GM19023 (cell line): ENCODE data around the gene EFNA2.
"Not testable (repeated sequence)": the region's sequence is repeated elsewhere in the genome, so short reads cannot be mapped to it uniquely, and the experiment has no call there.

Experiments used
- ATAC-seq: cut with Tn5 transposase; IDR thresholded peaks from one replicate; pipeline ENCODE4 v1.9.1; 2021; ENCODE audit warnings: mild to moderate bottlenecking, moderate library complexity; ENCODE audit not compliant: unreplicated experiment

The EFNA2 gene

DNA sequence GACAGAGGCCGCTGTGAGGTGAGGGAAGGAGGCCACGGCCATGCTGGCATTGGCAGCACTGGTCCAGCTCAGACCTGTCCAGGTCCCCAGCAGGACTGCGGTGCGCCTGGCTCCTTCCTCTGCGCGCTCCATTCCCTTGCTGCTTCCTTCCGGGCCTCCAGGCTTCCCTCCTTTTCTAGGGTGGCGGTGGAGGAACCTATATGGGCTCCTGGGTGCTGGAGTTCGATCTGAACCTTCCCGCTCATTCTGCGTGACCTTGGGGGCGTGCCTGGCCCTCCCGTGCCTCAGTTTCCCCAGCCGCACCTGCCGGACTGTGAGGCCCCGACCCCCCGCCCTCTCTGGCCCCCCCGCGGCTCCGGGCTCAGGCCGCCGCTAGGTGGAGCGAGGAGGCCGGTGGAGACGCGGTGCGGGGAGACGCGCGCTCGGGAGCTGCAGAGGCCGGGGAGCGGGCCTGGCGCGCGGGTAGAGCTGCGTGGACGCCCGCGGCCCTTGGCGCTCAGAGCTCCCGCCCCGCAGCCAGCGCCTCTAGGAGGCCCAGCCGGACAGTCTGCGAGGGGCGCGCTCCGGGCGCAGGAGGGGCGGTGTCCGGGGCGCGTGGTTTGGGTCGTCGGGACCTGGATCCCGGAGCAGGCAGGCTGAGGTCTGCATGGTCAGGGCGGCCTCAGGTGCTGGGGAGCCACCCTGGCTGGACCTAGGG lies 29.9 kb downstream of the EFNA2 start:
- ATAC-seq = no peak

- no peak for ATAC-seq
Measured at GRCh38 chr19:1316466-1316865, 30.8 kb downstream of the EFNA2 start.

- ATAC-seq = no peak
Measured at GRCh38 chr19:1317274-1318003, 31.8 kb downstream of the EFNA2 start.

GRCh38 chr19:1318678-1319471 lies 33.2 kb downstream of the EFNA2 start:
- no peak for ATAC-seq

DNA sequence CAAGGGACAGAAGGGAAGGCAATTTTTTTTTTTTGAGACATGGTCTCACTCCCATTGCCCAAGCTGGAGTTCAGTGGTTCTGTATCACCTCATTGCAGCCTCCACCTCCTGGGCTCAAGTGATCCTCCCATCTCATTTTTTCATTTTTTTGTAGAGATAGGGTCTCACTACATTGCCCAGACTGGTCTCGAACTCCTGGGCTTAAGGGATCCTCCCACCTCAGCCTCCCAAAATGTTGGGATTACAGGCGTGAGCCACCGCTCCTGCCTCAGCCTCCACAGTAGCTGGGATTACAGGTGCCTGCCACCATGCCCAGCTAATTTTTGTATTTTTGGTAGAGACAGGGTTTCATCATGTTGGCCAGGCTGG lies 34.6 kb downstream of the EFNA2 start:
- not testable (repeated sequence) for ATAC-seq

- no peak for ATAC-seq
Measured at GRCh38 chr19:1321539-1321938, 35.9 kb downstream of the EFNA2 start.

- ATAC-seq = no peak
Measured at GRCh38 chr19:1322198-1322981, 36.7 kb downstream of the EFNA2 start.

DNA sequence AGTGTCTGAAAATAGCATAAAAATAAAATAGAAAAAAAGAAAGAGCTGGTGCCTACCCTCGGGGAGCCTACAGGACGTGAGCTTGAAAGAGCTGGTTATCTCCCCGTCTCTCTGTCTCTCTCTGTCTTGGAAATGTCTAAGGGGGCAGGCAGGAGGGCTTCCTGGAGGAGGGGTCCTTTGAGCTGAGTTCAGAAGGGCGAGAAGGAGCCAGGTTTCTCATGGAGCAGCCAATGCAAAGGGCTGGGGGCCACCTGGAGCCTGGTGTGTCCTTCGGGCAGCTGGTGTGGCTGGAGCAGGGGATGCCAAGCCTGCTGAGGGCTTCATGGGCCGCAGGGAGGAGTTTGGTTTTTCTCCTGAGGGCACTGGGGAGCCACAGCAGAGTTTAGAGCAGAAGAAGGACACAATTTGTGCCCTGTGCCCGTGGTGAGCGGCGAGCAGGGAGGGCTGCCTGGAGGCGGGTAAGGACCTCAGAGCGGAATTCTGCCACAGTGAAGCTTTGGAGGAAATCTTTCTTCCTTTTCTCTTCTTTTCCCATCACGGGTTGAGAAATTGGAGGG lies 38.7 kb downstream of the EFNA2 start:
- ATAC-seq = no peak

- ATAC-seq = no peak
Measured at GRCh38 chr19:1324806-1325567, 39.3 kb downstream of the EFNA2 start.

GRCh38 chr19:1325568-1326294 lies 40.1 kb downstream of the EFNA2 start:
- no peak for ATAC-seq

DNA sequence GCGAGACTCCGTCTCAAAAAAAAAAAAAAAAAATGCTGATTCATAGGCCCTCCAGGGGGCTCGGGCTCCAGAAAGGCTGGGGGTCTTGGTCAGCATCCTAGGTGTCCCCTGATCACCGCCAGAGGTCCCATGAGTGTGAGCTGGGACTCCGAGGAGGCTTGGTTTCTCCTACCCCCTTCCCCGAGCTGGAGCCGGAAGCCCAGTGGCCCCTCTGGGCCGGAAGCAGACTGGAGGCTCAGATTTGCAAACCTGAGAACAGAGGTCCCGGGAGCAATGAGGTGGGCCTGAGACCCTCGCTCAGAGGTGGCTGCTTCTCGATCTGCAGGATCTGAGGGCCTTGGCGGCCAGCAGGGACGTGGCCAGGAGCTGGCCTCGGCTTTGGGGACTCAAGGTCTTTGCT lies 41.5 kb downstream of the EFNA2 start:
- no peak for ATAC-seq

DNA sequence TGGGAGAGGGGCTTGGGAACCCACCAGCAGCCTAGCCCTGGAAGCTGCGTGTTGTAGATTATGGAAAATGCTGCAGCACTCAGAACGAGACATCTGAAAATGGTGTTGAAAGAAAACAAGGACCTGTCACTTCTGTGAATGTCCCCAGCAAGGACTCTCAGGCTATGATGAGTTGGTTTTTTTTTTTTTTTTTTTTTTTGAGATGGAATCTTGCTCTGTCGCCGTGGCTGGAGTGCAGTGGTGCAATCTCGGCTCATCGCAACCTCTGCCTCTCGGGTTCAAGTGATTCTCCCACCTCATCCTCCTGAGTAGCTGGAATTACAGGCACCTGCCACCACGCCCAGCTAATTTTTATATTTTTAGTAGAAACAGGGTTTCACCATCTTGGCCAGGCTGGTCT lies 46.5 kb downstream of the EFNA2 start:
- not testable (repeated sequence) for ATAC-seq

DNA sequence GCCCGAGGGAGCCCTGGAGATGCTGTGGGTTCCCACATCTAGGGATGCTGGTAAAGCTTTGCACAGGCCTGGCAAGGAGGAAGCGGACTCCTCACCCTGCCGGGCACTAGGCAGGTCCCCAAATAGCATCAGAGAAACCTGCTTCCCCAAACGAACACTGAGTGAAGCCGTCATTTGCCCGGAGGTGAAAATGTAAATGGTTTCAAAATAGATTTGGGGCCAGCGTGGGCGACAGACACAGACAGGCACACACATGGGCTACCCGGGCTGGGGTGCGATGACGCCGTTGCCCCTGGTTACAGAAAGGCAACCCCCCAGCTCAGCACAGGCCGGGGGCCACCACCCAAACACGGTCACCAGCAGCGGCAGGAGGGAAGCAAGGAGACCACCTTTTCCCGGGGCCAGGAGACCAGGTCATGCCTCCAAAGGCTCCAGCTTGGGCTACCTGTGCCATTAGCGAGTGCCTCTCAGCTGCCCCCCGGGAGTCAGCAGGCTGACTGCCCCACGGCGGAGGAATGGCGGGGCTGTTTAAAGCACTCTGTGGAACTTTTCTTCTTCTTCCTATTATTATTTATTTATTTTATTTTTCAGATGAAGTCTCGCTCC lies 50.5 kb downstream of the EFNA2 start:
- no peak for ATAC-seq

GRCh38 chr19:1340681-1341469 lies 55.2 kb downstream of the EFNA2 start:
- ATAC-seq = no peak

- ATAC-seq = no peak
Measured at GRCh38 chr19:1343041-1343440, 57.4 kb downstream of the EFNA2 start.

GRCh38 chr19:1349211-1349610 lies 63.5 kb downstream of the EFNA2 start:
- no peak for ATAC-seq

GRCh38 chr19:1350867-1351266 lies 65.2 kb downstream of the EFNA2 start:
- ATAC-seq = no peak
